GM18873 (cell line): Measurements from ENCODE around the gene FAIM2.

ENCODE experiments used
- ATAC-seq: cut with Tn5 transposase; IDR thresholded peaks from one replicate; pipeline ENCODE4 v1.9.1; 2021; ENCODE audit warnings: mild to moderate bottlenecking, moderate library complexity, moderate number of reproducible peaks; ENCODE audit not compliant: unreplicated experiment, low FRiP score

The FAIM2 gene

DNA sequence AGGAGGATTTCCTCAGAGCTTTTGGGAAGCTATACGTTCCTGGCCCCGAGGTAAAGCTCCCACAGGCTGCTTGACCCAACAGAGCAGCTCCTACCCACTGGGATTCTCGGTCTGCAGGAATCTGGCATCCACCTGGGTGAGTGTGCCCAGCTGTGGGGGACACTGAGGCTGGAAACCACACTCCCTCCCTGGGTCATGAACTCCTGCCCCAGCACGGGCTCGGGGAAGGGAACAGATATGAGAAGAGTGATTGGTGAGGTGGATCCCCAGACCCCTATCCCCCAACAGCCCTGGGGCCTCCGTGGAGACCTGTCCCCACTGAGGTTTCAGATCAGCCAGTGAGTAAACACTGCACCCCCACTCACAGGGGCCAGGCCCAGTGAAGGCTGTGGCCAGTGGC lies 3.3 kb downstream of the FAIM2 start:
- no peak for ATAC-seq

DNA sequence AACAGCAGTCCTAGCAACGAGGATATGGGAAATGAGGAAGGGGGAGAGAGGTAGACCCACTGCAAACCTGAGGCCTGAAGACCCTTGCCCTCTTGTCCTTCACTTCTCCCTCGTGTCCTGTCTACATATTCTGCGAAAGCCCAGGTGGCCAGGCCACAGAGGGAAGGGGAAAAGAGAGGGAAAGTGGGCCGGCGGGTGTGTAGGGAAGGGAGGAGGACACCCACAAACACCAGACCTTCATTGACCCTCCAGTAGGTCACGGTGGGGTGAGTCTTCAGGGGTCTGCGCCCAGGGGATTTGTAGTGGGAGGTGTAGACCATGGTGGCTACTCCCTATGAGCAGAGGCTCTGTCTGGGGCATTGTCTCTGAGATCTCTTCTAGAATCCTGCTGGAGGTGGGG lies 3.8 kb downstream of the FAIM2 start:
- ATAC-seq, result no peak

DNA sequence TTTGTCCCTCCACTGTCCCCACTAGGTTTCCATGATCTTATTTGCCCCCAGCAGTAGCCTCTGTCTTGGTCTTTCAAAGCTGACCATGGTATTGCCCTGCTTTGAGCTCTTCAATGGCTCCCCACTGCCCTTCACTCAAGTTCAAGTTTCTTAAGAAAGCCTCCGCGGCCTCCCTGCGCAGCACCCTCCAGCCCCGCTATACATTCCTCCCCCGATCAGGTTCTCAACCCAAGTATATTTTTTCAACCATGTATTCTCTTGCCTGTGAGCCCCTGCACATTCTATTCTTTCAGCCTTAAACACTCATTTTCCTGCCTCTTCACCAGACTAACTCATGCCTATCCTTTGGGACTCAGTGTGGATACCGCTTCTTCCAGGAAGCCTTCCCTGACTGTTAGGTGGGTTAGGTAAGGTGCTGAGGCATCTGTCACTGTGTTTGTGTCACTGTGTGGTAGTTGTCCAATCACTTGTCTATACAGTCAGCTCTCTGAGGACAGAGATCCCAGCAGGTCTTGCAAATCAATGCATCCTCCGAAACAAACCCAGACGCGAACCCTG lies 4.3 kb downstream of the FAIM2 start:
- ATAC-seq, result no peak

DNA sequence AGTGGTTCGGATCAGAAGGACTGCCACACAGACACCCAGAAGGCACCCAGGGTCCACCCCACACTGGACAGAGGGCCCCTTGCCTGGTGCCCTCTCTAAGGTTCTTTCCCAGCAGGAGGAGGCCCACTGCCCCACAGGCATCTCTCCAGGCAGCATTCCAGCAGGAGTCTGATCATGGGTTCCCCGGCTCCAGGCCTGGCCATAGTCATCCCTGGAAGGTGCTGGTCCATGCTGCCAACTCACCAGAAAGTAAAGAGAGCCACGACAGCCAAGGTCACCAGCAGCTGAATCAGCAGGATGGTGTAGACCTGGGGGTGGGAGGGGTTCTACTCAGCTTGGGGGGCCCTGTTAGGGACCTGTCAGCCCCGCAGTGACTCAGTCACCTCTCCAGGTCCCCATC lies 6.4 kb downstream of the FAIM2 start:
- no peak for ATAC-seq

DNA sequence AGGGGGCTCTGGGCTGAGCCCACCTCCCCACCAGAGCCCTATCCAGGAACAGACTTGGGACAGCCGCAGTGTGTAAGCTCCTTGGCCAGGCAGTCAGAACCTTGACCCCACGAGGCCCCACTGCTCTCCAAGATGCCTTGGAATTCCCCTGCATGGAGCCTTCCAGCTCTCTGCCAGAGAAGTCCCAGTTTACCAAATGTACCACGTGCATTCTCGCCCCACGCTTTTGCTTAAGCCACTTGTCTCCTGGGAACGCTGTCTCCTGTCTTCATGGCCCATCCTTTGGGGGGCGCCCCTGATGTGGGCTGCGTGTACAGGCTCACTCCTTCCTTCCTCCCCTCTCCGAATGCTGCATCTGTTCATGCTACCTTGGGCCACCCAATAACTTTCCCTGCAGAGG lies 7.9 kb downstream of the FAIM2 start:
- no peak for ATAC-seq

DNA sequence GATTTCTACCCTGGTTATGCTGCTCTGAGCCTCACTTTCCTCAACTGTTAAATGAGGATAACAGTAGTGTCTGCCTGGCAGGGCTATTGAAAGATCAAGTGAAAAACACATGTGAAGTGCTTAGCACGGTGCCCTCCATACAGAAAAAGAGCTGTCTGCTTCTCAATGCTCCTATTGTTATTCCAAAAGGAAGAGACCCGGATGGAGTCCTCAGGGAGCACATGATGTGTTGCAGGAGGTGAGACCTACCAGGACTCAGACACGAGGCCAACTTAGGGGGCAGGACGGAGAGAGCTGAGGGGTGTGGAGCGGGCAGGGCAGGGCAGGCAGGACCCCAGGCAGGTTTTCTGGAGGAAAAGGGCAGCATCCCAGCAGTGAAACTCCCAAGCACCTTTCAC lies 8.9 kb downstream of the FAIM2 start:
- ATAC-seq, result no peak

DNA sequence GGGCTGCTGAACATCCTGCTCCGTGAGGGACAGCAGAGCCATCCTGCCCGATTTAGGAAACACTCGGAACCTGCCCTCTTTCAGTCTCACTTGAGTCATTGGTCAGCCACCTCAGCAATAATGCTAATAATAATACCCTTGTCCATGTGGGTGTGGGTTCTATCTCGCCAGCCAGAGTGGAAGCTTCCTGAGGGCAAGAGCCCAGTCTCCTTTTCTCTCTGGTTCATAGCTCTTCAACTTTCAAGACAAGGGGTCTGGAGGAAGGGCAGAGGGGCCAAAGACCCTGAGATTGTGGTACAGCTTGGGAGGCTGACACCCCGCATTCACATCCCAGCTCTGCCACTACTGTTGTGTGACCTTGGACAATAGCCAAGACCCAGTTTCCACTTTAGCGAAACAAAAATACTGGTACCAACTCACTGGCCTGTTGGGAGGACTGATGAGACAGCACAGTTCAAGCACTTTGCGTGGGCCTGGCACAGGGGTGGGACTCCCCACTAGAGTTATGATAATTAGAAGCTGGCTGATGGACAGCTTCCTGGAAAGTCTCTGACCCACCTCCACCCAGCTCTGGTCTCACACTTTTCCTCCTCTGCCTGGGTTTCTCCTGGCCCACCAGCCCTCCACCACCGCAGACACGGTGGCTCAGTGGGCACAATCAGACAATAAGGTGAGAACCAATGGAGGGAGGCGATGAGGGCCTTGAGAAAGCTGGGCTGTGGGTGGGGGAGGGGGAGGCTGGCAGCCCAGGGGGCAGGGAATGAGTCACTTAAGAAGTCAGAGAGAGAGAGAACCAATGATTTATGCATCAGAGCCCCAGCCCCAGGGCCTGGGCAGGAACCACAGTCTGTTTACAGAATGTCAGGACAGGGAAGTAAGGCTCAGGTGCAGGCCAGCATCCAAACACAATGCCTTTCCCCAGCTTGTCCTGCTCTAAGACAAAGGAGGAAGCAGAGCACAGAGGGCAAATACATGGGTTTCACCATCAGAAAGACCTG lies 9.6 kb downstream of the FAIM2 start:
- no peak for ATAC-seq

DNA sequence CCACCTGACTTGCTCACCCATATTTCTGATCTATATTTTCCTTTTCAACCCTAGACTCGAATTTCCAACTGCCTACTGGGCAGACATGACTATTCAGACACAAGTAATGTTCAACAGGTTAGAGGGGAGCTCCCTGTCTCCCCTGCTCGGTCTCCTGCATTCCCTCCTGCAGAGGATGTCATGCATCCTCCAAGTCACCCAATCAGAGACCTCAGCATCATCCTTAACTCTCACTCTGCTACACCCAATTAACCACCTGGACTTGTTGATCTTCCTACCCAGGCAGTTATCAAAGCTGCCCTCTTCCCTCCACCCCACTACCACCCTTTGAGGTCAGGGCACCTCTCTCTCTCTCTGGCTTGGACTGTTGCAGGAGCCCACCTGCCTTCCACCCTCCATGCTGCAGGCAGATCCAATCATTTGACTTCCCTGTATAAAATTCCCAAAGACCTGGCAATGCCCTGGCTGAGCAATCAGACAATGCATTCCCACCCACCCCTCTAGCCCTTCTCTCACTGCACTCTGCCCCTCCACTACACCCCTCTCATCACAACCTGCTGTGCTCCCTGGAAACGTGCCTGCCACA lies 10.9 kb downstream of the FAIM2 start:
- ATAC-seq, result no peak

DNA sequence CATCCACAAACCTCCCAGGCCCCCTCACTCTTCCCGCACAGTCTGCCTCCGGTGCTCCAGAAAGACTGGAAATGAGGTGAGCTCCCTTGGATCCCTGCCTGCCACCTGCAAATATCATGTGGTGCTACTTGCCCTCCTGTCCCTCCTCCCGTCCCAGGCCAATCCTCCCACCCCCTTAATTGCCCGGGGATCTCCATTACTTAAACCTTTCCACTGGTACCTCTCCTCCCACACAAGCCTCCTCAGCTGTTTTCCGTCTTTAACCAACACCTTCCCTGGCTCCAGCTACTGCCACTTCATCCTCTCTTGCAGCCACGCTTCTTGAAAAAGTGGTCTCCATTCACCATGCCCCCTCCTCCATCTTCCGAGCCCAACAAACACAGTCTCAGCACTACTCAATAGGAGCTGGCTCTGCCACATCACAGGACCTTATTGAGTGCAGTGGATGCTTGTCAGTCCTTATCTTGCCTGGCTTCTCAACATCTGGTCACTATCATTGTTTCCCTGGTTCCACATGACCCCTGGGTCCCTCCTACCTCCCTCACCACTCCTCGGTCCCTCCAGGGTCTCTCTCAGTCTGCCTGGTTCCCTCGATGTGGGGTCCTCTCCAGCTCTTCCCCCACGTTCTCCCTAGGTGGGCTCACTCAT lies 11.5 kb downstream of the FAIM2 start:
- ATAC-seq, result no peak

DNA sequence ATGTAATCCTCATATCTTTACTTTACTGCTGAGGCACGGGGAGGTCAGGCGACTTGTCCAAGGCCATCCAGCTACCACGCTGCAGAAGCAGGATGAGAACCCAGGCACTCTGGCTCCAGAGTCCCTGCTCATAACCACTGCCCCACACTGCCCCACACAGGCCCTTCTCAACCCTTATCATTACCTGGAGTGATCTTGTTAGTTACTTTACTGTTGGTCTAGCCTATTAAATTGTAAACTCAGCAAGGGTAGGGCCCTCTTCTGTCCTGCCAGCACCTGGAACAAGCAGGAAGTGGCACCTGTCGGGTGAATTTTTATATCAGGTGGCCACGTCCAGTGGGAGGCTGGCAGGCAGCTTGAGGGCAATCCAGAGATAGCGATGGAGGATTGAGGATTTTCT lies 12.2 kb downstream of the FAIM2 start:
- no peak for ATAC-seq

DNA sequence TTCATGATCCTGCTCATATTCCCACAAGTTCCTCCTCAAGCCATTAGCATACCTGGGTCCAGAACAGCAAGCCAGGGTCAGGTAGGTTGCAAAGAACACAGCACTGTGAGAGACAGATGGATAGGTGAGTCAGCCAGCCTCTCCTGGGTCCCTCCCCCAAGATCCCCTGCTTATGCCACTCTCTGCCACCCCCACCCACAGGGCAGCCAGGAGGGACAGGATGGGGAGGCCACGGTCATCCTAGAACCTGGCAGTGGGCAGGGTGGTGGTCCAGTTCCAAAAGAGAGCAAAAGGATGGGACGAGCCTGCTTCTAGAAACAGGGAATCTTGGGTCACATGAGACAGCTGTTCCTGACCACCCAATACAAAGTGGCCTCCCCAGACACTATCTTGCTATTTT lies 12.7 kb downstream of the FAIM2 start:
- ATAC-seq, result no peak

DNA sequence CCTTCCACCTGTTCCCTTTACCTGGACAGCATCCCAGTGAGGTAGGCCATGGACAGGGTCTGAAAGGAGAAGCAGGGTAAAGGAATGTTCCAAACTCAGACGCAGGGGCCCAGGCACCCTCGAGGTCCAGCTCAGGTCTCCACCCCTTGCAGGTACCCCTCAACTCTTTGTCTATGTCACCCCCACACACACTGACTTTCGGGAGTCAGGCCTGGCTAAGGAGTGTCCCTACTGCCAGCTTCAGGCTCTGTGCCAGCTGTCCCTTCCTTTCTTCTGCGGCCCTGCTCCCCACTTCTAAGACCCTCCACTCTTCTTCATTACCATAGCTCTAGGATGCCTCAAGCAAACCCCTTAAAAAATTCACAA lies 13.6 kb downstream of the FAIM2 start:
- no peak for ATAC-seq

DNA sequence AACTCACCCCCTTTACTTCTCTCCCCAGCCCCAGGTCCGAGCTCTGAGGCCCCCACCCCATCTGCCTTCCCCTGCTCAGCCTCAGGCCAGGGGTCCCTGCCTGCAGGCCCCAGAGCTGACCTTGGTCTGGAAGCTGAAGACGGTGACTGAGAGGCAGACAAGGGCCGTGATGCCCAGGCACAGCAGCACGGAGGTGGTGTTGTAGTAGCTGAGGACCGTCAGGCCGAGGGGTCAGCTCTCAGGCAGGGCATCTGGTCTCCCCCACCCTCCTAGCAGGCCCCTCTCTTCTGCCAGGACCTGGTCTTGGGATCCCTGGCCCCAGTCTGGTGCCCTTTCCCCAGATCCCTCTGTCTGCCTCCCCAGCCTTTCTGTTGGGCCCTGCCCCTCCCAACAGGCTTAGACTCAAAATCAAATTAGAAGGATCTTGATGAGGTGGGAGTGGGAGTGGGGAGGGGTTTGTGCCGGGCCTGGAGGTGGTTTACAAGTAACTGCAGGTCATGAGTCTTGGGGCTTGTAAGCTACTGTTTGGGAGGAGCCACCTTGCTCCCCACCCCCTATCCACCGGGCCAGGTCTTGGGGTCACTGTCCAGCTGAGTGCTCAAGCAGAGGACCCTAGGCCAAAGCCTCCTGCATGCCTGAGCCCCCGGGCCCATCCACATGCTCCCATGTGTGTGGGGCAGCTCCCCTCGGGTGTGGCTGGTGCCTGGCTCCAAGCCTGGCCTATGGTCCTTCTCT lies 14.2 kb downstream of the FAIM2 start:
- ATAC-seq, result no peak

DNA sequence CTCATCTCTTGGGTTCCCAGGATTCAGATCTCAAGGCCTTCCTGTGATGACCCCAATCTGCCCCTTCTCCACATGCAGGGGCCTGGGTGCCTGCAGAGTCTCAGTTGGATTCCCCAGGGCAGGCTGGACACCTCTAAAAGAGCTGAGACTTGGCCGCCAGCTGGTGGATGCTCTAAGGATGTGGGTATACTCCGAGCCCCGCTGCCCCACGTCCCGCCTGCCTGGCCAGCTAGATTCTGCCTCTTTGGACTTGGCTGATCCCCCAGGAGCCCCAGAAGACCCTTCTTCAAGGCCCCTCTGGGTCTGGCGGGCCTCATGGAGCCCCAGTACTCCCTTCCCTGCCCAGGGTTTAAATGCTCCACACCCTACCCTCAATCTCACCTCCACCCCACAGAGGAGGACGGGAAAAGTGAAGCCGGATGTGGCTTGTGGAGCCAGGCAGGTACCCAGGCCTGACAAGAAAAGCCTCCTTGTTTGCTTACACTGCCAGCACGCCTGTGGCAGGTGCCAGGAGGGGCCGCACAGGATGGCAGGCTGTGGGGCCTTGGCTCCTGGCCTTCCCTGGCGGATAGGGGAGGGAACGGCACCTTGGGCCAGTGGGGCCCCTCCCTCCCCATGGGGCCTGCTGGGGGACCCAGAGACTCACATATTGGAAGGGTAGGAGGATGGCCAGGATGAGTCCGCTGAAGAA lies 15.1 kb downstream of the FAIM2 start:
- no peak for ATAC-seq

DNA sequence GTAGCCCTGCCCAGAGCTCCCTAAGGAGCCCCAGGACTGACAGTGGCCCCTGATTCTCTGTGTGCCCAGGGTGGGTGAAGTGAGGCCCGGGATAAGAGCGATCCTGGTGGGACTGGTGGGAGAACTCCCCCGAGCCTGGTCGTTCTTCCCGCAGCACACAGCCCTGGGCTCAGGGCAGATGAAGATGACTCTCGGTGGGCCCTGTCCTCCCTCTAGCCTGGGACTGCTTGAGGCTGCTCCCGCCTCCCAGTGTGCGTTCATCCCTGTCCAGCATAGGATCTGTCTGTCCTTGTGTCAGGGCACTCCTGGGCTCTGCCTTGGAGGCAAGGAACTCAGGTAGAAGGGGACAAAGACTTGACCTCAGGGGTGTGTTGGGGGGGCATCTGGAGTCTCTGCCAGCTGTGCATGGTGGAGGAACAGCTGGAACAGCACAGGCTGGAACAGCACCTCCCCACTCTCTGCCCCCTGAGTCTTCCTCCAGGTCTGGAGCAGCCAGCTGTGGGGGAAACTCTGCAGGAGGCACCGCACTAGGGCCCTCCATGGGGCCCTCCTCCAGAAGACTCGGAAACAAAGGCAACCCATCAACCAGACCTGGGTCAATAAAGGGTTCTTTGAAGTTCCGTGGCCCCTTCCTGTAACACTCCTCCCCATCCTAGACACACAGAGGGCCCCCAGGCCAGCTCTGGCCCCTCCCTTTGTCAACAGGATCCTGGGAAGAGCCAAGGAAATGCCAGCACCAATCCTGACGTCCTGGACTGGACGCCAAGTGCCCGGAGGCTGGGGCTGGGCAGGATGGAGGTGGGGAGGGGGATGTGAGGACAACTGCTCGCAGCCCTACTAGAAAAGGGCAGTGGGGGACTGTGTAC lies 15.9 kb downstream of the FAIM2 start:
- ATAC-seq, result no peak

DNA sequence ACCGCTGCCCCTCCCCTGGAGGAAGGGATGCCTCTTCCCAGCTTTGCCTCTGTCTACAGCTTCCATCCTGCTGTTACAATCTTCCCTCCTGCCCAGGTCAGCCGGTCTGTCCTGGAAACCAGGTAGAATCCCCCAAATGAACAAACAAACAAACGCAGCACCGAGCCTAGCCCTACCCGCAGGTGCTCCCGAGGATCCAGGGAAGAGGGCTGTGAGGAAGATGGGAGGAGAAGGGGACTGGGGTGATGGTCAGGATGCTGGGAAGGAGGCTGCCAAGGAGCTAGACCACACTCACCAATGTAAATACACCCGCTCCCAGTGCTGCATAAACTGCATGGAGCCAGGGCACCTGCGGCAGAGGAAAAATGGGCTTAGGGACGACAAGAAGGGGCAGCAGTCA lies 16.6 kb downstream of the FAIM2 start:
- ATAC-seq, result no peak

DNA sequence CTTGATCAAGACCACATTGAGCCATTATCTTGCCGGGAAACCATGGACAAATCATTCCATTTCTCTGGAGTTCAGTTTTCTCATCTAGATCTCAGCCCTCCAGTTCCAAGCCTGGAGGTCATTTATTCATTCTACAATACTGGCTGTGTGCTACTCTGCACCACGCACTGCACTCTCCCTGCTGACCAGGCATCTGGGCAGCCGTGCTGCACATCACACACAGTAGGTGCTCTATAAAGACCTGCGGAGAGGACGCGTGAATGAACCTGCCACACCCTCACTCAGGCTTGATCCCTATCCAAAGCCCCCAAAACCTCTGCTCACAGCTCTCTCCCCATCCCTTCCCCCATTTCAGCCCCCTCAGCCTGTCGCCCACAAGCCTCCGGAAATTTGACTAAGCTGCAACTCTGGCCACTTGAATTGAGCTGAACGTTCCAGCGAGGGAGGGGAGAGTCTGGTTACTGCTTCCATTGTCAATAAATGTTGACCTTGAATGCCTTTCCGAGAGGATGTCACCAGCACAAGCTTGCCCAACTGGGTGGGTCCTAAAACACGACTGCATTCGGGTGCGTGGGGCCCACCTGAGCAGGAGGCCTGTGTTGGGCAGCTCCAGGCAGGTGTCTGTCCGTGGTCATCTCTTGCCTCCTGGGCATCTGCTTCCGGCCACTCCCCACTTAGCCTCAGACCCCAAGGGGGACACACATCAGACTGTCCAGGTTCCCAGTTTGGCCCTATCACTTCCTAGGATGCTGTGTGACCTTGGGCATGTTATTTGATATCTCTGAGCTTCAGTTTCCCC lies 17.8 kb downstream of the FAIM2 start:
- no peak for ATAC-seq

DNA sequence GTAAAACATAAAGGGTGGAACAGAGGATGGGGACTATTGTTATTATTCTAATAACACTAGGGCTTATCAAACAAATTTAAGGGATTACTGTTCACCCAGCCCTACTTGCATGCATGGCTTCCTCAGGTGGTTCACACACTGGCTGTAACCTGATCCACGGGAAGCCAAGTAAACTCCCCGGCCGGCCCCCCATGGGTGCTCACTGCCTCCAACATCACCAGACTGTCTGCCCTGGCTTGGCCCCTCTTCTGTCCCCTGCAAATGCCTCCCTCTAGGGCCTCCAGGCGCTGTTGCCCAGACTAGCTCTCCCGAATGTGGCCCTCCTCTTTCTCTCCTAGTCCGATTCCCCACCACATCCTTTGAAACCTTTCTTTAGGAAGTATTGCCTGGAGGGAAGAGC lies 18.6 kb downstream of the FAIM2 start:
- no peak for ATAC-seq
